AG04450 (cell line): Measurements from ENCODE around the gene COPS4. TPM values are rescaled to one million over a fixed set of nuclear protein-coding genes. Genes with fewer than 3 reads are reported as not detected.
A peak's percentile ranks its signal among the peaks of the same experiment; 100 is the strongest.
"Not testable (repeated sequence)": the region's sequence is repeated elsewhere in the genome, so short reads cannot be mapped to it uniquely, and the experiment has no call there.

Experiments
- CTCF ChIA-PET: fragments of 300-600, 350-600 bp; formaldehyde crosslinking; extraction: SDS; loops from one replicate; lab custom pipeline; 2022; ENCODE audit warnings: antibody characterized with exemption, inconsistent platforms; lab: Charles Lee
- POLR2A ChIA-PET: fragments of 350-600 bp; formaldehyde crosslinking; extraction: SDS; loops from one replicate; lab custom pipeline; 2021; ENCODE audit warnings: antibody characterized with exemption, inconsistent platforms; lab: Yijun Ruan, JAX
- DNase-seq: peaks from one replicate; pipeline ENCODE4 v3.0.0-alpha.2; 2011; ENCODE audit warnings: low read depth, low spot score
- H3K27ac ChIP-seq: one replicate; pipeline ENCODE4 v1.5.1; 2012; ENCODE audit warnings: low read depth, low read length, control low read depth
- H3K27me3 ChIP-seq: one replicate; pipeline ENCODE4 v1.6.0; 2012; ENCODE audit warnings: low read length; ENCODE audit not compliant: control insufficient read depth, insufficient read depth
- H3K4me3 ChIP-seq: 2 replicates; pipeline ENCODE4 v1.5.1; 2011; ENCODE audit warnings: mild to moderate bottlenecking, low read depth, low read length, control low read depth
- H3K9me3 ChIP-seq: 2 replicates; pipeline ENCODE4 v1.5.1; 2012; ENCODE audit warnings: low read length; ENCODE audit not compliant: control insufficient read depth, insufficient read depth
- polyA plus RNA-seq: library from polyadenylated mRNA; depleted of rRNA; stranded (reverse); fragments of >200 nt; gene quantifications from 2 replicates; pipeline ENCODE4 v1.2.3, GENCODE V29; 2011
- TF ChIP-seq, protein P1 (sequence below): IDR thresholded peaks from 2 replicates; pipeline ENCODE4 v1.5.1; 2011; ENCODE audit warnings: low read depth, low read length, control low read depth, inconsistent platforms

Gene COPS4
- polyA plus RNA-seq, 1 experiment = 78.4 TPM

GRCh38 chr4:83040269-83040668, 5.3 kb downstream of the COPS4 start:
- ChIA-PET CTCF (interaction anchor here (0.9 to 1.0 kb wide), 2 partner anchors 18 to 220 kb away, joined by 3 to 4 read pairs; no protein-coding TSS in a partner anchor), POLR2A (no interaction called here)
- no peak for DNase-seq
- H3K27ac ChIP-seq = no peak overlapping the region
- no peaks in the 10 kb centered on the region for H3K9me3 ChIP-seq
- no peak overlapping the region for H3K4me3 ChIP-seq
- TF ChIP-seq, protein P1, sequence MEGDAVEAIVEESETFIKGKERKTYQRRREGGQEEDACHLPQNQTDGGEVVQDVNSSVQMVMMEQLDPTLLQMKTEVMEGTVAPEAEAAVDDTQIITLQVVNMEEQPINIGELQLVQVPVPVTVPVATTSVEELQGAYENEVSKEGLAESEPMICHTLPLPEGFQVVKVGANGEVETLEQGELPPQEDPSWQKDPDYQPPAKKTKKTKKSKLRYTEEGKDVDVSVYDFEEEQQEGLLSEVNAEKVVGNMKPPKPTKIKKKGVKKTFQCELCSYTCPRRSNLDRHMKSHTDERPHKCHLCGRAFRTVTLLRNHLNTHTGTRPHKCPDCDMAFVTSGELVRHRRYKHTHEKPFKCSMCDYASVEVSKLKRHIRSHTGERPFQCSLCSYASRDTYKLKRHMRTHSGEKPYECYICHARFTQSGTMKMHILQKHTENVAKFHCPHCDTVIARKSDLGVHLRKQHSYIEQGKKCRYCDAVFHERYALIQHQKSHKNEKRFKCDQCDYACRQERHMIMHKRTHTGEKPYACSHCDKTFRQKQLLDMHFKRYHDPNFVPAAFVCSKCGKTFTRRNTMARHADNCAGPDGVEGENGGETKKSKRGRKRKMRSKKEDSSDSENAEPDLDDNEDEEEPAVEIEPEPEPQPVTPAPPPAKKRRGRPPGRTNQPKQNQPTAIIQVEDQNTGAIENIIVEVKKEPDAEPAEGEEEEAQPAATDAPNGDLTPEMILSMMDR = 0 out of 2 replicates have a peak, but pooled peaks have one; percentile 9
- no peaks in the 10 kb centered on the region for H3K27me3 ChIP-seq

GRCh38 chr4:83043157-83043556, 8.2 kb downstream of the COPS4 start:
- H3K9me3 ChIP-seq, POLR2A ChIA-PET, H3K27me3 ChIP-seq, H3K4me3 ChIP-seq, H3K27ac ChIP-seq, DNase-seq: not testable (repeated sequence)
- CTCF ChIA-PET = interaction anchor here (1.5 kb wide), 1 partner anchor 32 kb away, joined by 4 read pairs; no protein-coding TSS in a partner anchor

- CTCF ChIA-PET = interaction anchor here (1.5 to 1.9 kb wide), 2 partner anchors 31 to 217 kb away, joined by 4 to 5 read pairs; no protein-coding TSS in a partner anchor
- no peak overlapping the region for H3K27ac ChIP-seq
Observed at GRCh38 chr4:83043801-83044407, 8.9 kb downstream of the COPS4 start.

DNA sequence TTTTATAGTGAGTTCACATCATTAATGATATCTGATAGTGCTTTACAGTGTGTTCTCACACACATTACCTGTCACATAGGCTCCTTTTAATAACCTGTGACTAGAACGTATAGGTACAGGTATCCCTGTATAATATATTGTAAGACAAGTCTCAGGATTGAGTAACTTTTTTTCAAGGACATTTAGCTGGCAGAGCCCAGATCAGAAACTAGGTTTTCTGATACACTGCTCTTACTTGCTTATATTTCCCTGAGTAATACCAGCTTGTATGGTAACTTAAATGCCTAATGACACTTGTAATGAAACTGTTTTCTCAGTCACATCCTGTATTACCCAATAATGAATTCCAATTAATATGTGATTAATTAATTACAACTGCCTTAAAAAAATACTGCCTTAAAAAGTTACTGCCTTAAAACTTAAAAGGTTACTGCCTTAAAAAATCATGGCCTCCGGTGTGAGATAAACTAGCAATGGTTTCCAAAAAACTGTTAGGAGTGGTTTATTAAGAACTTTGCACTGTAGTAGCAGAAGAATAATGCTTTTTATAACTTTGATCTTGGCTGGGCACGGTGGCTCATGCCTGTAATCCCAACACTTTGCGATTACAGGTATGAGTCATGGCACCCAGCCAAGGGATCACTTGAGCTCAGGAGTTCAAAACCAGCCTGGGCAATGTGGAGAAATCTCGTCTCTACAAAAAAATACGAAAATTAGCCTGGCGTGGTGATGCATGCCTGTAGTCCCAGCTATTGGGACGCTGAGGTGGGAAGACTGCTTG, 11.9 kb downstream of the COPS4 start:
- CTCF ChIA-PET = interaction anchor here (0.6 to 1.4 kb wide), 5 partner anchors 12 to 236 kb away, joined by 3 to 7 read pairs (median 3); partner anchors contain the start of gene COPS4
- Histone ChIP-seq H3K27me3 (no peaks in the 10 kb centered on the region), H3K9me3 (no peaks in the 10 kb centered on the region), H3K4me3 (no peak overlapping the region), H3K27ac (no peak overlapping the region)
- no peak for DNase-seq
- TF ChIP-seq, protein P1 = no peak
- POLR2A ChIA-PET = no interaction called here

More at GRCh38 chr4:83043801-83044407, 8.9 kb downstream of the COPS4 start:
- TF ChIP-seq, protein P1 = no peak
- POLR2A ChIA-PET = interaction anchor here (1.8 kb wide), 1 partner anchor 9 kb away, joined by 5 read pairs; the partner anchor contains the start of gene COPS4
- Histone ChIP-seq H3K27me3 (no peaks in the 10 kb centered on the region), H3K9me3 (no peaks in the 10 kb centered on the region), H3K4me3 (no peak overlapping the region)
- no peak for DNase-seq

GRCh38 chr4:83048781-83049180, 13.8 kb downstream of the COPS4 start:
- H3K4me3 ChIP-seq, H3K9me3 ChIP-seq, CTCF ChIA-PET, DNase-seq, H3K27me3 ChIP-seq, POLR2A ChIA-PET, H3K27ac ChIP-seq: not testable (repeated sequence)
